NB4 (cell line): ENCODE results near the gene ANKS1B.

Source experiments
- POLR2A ChIP-seq: IDR thresholded peaks from 2 replicates; pipeline ENCODE4 v1.6.1; 2011; ENCODE audit warnings: mild to moderate bottlenecking; ENCODE audit not compliant: insufficient read length; ENCODE audit errors: extremely low read depth
- TF ChIP-seq, protein P1 (sequence below): IDR thresholded peaks from 2 replicates; pipeline ENCODE4 v1.6.1; 2011; ENCODE audit warnings: low read depth, low read length
- TF ChIP-seq, protein P2 (sequence below): IDR thresholded peaks from one replicate; pipeline ENCODE4 v1.5.1; 2012; ENCODE audit warnings: low read depth, low read length

DNA sequence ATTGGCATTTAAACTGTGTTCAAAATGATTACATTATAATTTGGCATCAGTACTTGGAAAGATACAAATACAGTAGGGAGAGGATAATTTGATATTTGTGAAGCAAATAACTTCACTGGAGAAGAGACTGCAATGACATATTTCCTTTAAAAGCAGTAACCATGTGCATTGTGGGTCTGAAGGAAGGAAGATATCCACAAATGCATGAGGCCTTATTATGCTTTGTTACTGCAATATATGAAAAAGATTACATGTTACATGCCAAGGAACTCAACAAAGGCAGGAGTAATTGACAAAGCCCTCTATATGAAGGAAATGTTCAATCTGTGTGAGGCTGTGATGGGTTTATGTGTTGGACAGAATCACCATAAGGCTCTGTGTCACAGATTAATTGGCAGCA lies 948.2 kb downstream of the ANKS1B start:
- TF ChIP-seq, protein P1, sequence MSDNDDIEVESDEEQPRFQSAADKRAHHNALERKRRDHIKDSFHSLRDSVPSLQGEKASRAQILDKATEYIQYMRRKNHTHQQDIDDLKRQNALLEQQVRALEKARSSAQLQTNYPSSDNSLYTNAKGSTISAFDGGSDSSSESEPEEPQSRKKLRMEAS: no peak
- TF ChIP-seq, protein P2, sequence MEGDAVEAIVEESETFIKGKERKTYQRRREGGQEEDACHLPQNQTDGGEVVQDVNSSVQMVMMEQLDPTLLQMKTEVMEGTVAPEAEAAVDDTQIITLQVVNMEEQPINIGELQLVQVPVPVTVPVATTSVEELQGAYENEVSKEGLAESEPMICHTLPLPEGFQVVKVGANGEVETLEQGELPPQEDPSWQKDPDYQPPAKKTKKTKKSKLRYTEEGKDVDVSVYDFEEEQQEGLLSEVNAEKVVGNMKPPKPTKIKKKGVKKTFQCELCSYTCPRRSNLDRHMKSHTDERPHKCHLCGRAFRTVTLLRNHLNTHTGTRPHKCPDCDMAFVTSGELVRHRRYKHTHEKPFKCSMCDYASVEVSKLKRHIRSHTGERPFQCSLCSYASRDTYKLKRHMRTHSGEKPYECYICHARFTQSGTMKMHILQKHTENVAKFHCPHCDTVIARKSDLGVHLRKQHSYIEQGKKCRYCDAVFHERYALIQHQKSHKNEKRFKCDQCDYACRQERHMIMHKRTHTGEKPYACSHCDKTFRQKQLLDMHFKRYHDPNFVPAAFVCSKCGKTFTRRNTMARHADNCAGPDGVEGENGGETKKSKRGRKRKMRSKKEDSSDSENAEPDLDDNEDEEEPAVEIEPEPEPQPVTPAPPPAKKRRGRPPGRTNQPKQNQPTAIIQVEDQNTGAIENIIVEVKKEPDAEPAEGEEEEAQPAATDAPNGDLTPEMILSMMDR: no peak
- no peak for TF ChIP-seq POLR2A
